Brain microvascular endothelial cell (primary cell): ENCODE data around the gene ARL8B.

Experiments used
- DNase-seq: peaks from one replicate; pipeline ENCODE4 v3.0.0-alpha.2; 2020
- H3K27ac ChIP-seq: fragments of 250-450 bp; sonication (Bioruptor Pico); 2 replicates; pipeline ENCODE4 v1.5.1; 2020; ENCODE audit warnings: mild to moderate bottlenecking, moderate library complexity
- H3K27me3 ChIP-seq: fragments of 250-450 bp; sonication (Bioruptor Pico); replicated peaks from 2 replicates; pipeline ENCODE4 v1.5.1; 2020; ENCODE audit warnings: mild to moderate bottlenecking
- H3K36me3 ChIP-seq: fragments of 250-450 bp; sonication (Bioruptor Pico); replicated peaks from 2 replicates; pipeline ENCODE4 v1.5.1; 2020; ENCODE audit warnings: mild to moderate bottlenecking
- H3K4me3 ChIP-seq: 2 replicates; pipeline ENCODE4 v1.5.1; 2011; ENCODE audit warnings: low read depth, mild to moderate bottlenecking, control low read depth, low read length, moderate library complexity
- CTCF ChIP-seq: IDR thresholded peaks from 2 replicates; pipeline ENCODE4 v1.5.1; 2011; ENCODE audit warnings: low read depth, mild to moderate bottlenecking, moderate library complexity, low read length, control low read depth, inconsistent platforms; ENCODE audit errors: missing control alignments
- in situ Hi-C: cut with HindIII; loops from 2 replicates; pipeline ENCODE4 v1.10.0; 2017; ENCODE audit warnings: low sequenced_read_pairs, low pct_ligation_motif_present

Gene ARL8B

GRCh38 chr3:5093731-5094130, 28.4 kb upstream of the ARL8B start:
- Histone ChIP-seq H3K27me3 (no peaks in the 10 kb centered on the region), H3K36me3 (no peaks in the 10 kb centered on the region), H3K4me3 (no peak overlapping the region), H3K27ac (no peak overlapping the region)
- in situ Hi-C loops: no loop called here
- TF ChIP-seq CTCF: no peak
- DNase-seq: no peak

- H3K36me3 ChIP-seq: no peaks in the 10 kb centered on the region
- in situ Hi-C loops: no loop called here
- no peaks in the 10 kb centered on the region for H3K27me3 ChIP-seq
- TF ChIP-seq CTCF: peak; percentile 37
- no peak overlapping the region for H3K27ac ChIP-seq
- DNase-seq: peak; percentile 2
- peak overlapping the region; percentile 40 for H3K4me3 ChIP-seq
Measured at GRCh38 chr3:5095886-5096285, 26.2 kb upstream of the ARL8B start.

GRCh38 chr3:5096336-5097008, 25.6 kb upstream of the ARL8B start:
- TF ChIP-seq CTCF: no peak
- in situ Hi-C loops: no loop called here
- no peak overlapping the region for H3K27ac ChIP-seq
- H3K36me3 ChIP-seq: no peaks in the 10 kb centered on the region
- no peak overlapping the region for H3K4me3 ChIP-seq
- DNase-seq: no peak
- H3K27me3 ChIP-seq: no peaks in the 10 kb centered on the region

GRCh38 chr3:5098346-5098745, 23.7 kb upstream of the ARL8B start:
- TF ChIP-seq CTCF: no peak
- no peaks in the 10 kb centered on the region for H3K36me3 ChIP-seq
- in situ Hi-C loops: no loop called here
- H3K4me3 ChIP-seq: no peak overlapping the region
- H3K27ac ChIP-seq: no peak overlapping the region
- DNase-seq: no peak
- no peaks in the 10 kb centered on the region for H3K27me3 ChIP-seq

- Histone ChIP-seq H3K27me3 (no peaks in the 10 kb centered on the region), H3K4me3 (no peak overlapping the region), H3K27ac (no peak overlapping the region), H3K36me3 (no peaks in the 10 kb centered on the region)
- in situ Hi-C loops: no loop called here
- no peak for TF ChIP-seq CTCF
- DNase-seq: no peak
Measured at GRCh38 chr3:5102532-5102931, 19.6 kb upstream of the ARL8B start.

- no peak for TF ChIP-seq CTCF
- Histone ChIP-seq H3K36me3 (no peaks in the 10 kb centered on the region), H3K27ac (no peak overlapping the region), H3K27me3 (no peaks in the 10 kb centered on the region), H3K4me3 (no peak overlapping the region)
- no peak for DNase-seq
- in situ Hi-C loops: no loop called here
Measured at GRCh38 chr3:5103743-5104142, 18.3 kb upstream of the ARL8B start.
